H9 (cell line): ENCODE measurements around the gene LPAR3. TPM values are rescaled to one million over a fixed set of nuclear protein-coding genes. Genes with fewer than 3 reads are reported as not detected.

Experiments used
- DNase-seq: peaks from one replicate; pipeline ENCODE4 v3.0.0-alpha.2; 2017
- H2AFZ ChIP-seq: one replicate; pipeline ENCODE4 v1.6.1; 2013; ENCODE audit warnings: mild to moderate bottlenecking, low read length, control low read depth, moderate library complexity
- H2AK5ac ChIP-seq: 2 replicates; pipeline ENCODE4 v1.6.1; 2013; ENCODE audit warnings: low read length, control low read depth, mixed read lengths; ENCODE audit not compliant: insufficient read length
- H2BK120ac ChIP-seq: one replicate; pipeline ENCODE4 v1.6.1; 2013; ENCODE audit warnings: low read depth, mild to moderate bottlenecking, low read length, control low read depth, inconsistent platforms; ENCODE audit not compliant: poor library complexity, severe bottlenecking
- H2BK12ac ChIP-seq: 2 replicates; pipeline ENCODE4 v1.6.1; 2013; ENCODE audit warnings: low read length, control low read depth, mixed read lengths, low read depth; ENCODE audit not compliant: insufficient read length
- H2BK15ac ChIP-seq: 2 replicates; pipeline ENCODE4 v1.6.1; 2013; ENCODE audit warnings: low read depth, low read length, control low read depth
- H2BK20ac ChIP-seq: one replicate; pipeline ENCODE4 v1.6.1; 2013; ENCODE audit warnings: low read depth, mild to moderate bottlenecking, low read length, control low read depth, inconsistent platforms; ENCODE audit not compliant: poor library complexity, severe bottlenecking
- H2BK5ac ChIP-seq: 2 replicates; pipeline ENCODE4 v1.6.1; 2013; ENCODE audit warnings: low read length, control low read depth, mixed read lengths; ENCODE audit not compliant: insufficient read length
- H3K14ac ChIP-seq: 2 replicates; pipeline ENCODE4 v1.6.1; 2013; ENCODE audit warnings: low read length, control low read depth; ENCODE audit not compliant: insufficient read depth
- H3K18ac ChIP-seq: 2 replicates; pipeline ENCODE4 v1.6.1; 2013; ENCODE audit warnings: low read depth, mild to moderate bottlenecking, mixed read lengths, low read length, control low read depth; ENCODE audit not compliant: insufficient read length
- H3K23ac ChIP-seq: 2 replicates; pipeline ENCODE4 v1.6.1; 2013; ENCODE audit warnings: low read length, control low read depth, mixed read lengths, low read depth; ENCODE audit not compliant: insufficient read length
- H3K23me2 ChIP-seq: 2 replicates; pipeline ENCODE4 v1.6.1; 2013; ENCODE audit warnings: low read depth, mild to moderate bottlenecking, mixed read lengths, low read length, control low read depth; ENCODE audit not compliant: insufficient read length, poor library complexity, severe bottlenecking
- H3K27ac ChIP-seq: 2 replicates; pipeline ENCODE4 v1.5.1; 2013; ENCODE audit warnings: low read length, control low read depth, mixed read lengths, low read depth; ENCODE audit not compliant: insufficient read length
- H3K27me3 ChIP-seq: 2 replicates; pipeline ENCODE4 v1.6.1; 2013; ENCODE audit warnings: low read length, control low read depth, inconsistent platforms; ENCODE audit not compliant: insufficient read depth
- H3K4ac ChIP-seq: 2 replicates; pipeline ENCODE4 v1.6.1; 2013; ENCODE audit warnings: low read depth, mild to moderate bottlenecking, control low read depth, inconsistent platforms, low read length, moderate library complexity
- H3K4me1 ChIP-seq: 2 replicates; pipeline ENCODE4 v1.6.1; 2013; ENCODE audit warnings: low read length, control low read depth, inconsistent platforms; ENCODE audit not compliant: insufficient read depth
- H3K4me2 ChIP-seq: 2 replicates; pipeline ENCODE4 v1.6.1; 2013; ENCODE audit warnings: low read length, control low read depth, mixed read lengths; ENCODE audit not compliant: insufficient read length, insufficient read depth
- H3K56ac ChIP-seq: 2 replicates; pipeline ENCODE4 v1.6.1; 2013; ENCODE audit warnings: low read depth, mild to moderate bottlenecking, mixed read lengths, low read length, control low read depth; ENCODE audit not compliant: insufficient read length
- H3K79me1 ChIP-seq: 2 replicates; pipeline ENCODE4 v1.6.1; 2013; ENCODE audit warnings: low read depth, mild to moderate bottlenecking, moderate library complexity, low read length, control low read depth, inconsistent platforms; ENCODE audit not compliant: insufficient read depth, poor library complexity, severe bottlenecking
- H3K79me2 ChIP-seq: 2 replicates; pipeline ENCODE4 v1.6.1; 2013; ENCODE audit warnings: low read length, control low read depth, inconsistent platforms; ENCODE audit not compliant: insufficient read depth
- H3K9ac ChIP-seq: 2 replicates; pipeline ENCODE4 v1.6.1; 2013; ENCODE audit warnings: low read length, control low read depth, mixed read lengths; ENCODE audit not compliant: insufficient read length; ENCODE audit errors: extremely low read depth
- H3K9me3 ChIP-seq: one replicate; pipeline ENCODE4 v1.6.1; 2013; ENCODE audit warnings: low read depth, low read length, inconsistent platforms; ENCODE audit not compliant: control insufficient read depth
- H3T11ph ChIP-seq: one replicate; pipeline ENCODE4 v1.6.1; 2013; ENCODE audit warnings: mild to moderate bottlenecking, low read length, control low read depth, inconsistent platforms
- H4K20me1 ChIP-seq: one replicate; pipeline ENCODE4 v1.6.1; 2013; ENCODE audit not compliant: control insufficient read depth, insufficient read length, insufficient read depth
- H4K5ac ChIP-seq: 2 replicates; pipeline ENCODE4 v1.6.1; 2013; ENCODE audit warnings: low read depth, mild to moderate bottlenecking, mixed read lengths, low read length, control low read depth; ENCODE audit not compliant: insufficient read length
- H4K8ac ChIP-seq: replicated peaks from 2 replicates; pipeline ENCODE4 v1.6.1; 2013; ENCODE audit warnings: low read length, control low read depth, mixed read lengths, low read depth; ENCODE audit not compliant: insufficient read length
- H4K91ac ChIP-seq: 2 replicates; pipeline ENCODE4 v1.6.1; 2013; ENCODE audit warnings: low read depth, mild to moderate bottlenecking, moderate library complexity, mixed read lengths, low read length, control low read depth; ENCODE audit not compliant: insufficient read length
- H3K27ac Mint-ChIP-seq, 3 experiments: 2 replicates in 2 of 3; 3 replicates in 1 of 3; pipeline ENCODE4 v1.8.0; 2020 to 2021; ENCODE audit warnings: mixed read lengths in 3 of 3, mild to moderate bottlenecking in 1 of 3, moderate library complexity in 1 of 3
- H3K27me3 Mint-ChIP-seq: 2 replicates; pipeline ENCODE4 v1.8.0; 2021; ENCODE audit warnings: low read depth, mild to moderate bottlenecking, moderate library complexity, mixed read lengths
- H3K36me3 Mint-ChIP-seq, 3 experiments: 2 replicates in 2 of 3; 3 replicates in 1 of 3; pipeline ENCODE4 v1.8.0; 2020 to 2021; ENCODE audit warnings: low read depth in 3 of 3, mixed read lengths in 3 of 3; ENCODE audit not compliant: insufficient read depth in 1 of 3
- H3K4me1 Mint-ChIP-seq, 2 experiments: 2 replicates each; pipeline ENCODE4 v1.8.0; 2020; ENCODE audit warnings: mixed read lengths in 2 of 2
- H3K4me3 Mint-ChIP-seq, 2 experiments: 2 replicates in 1 of 2; 3 replicates in 1 of 2; pipeline ENCODE4 v1.8.0; 2020 to 2021; ENCODE audit warnings: mild to moderate bottlenecking in 2 of 2, mixed read lengths in 2 of 2, moderate library complexity in 1 of 2
- H3K9me3 Mint-ChIP-seq, 2 experiments: 2 replicates in 1 of 2; 3 replicates in 1 of 2; pipeline ENCODE4 v1.8.0; 2020; ENCODE audit warnings: mild to moderate bottlenecking in 2 of 2, mixed read lengths in 2 of 2, moderate library complexity in 1 of 2
- CTCF ChIP-seq: fragments of 200-600 bp; sonication (generic); conservative IDR thresholded peaks from 3 replicates; pipeline ENCODE4 v1.8.0; 2021; ENCODE audit warnings: antibody characterized with exemption, mild to moderate bottlenecking
- total RNA-seq: library from RNA; stranded (reverse); gene quantifications from 2 replicates; pipeline ENCODE4 v1.2.1, GENCODE V29; 2021

LPAR3 gene
- total RNA-seq, 1 experiment from 2014 or later, result 3.0 TPM

- Histone ChIP-seq H3K27ac (no peak overlapping the region), H4K8ac (no peak overlapping the region), H2BK20ac (no peak overlapping the region), H3K56ac (no peak overlapping the region), H2BK15ac (no peak overlapping the region), H2AFZ (no peak overlapping the region), H3K27me3 (no peaks in the 10 kb centered on the region), H3K4me1 (no peaks in the 10 kb centered on the region), H3T11ph (no peak overlapping the region), H3K14ac (no peak overlapping the region), H3K23ac (no peak overlapping the region), H2BK12ac (no peak overlapping the region), H3K79me1 (no peaks in the 10 kb centered on the region), H3K4me2 (no peak overlapping the region), H3K9me3 (no peaks in the 10 kb centered on the region), H2BK5ac (no peak overlapping the region), H3K79me2 (no peaks in the 10 kb centered on the region), H3K18ac (no peak overlapping the region), H3K9ac (no peak overlapping the region), H3K23me2 (no peaks in the 10 kb centered on the region), H2AK5ac (no peak overlapping the region), H4K91ac (no peak overlapping the region), H4K20me1 (no peaks in the 10 kb centered on the region), H3K4ac (no peak overlapping the region), H2BK120ac (no peak overlapping the region), H4K5ac (no peak overlapping the region)
- H3K9me3 Mint-ChIP-seq, result no peaks in the 10 kb centered on the region
- no peak overlapping the region; a peak in 1 of 7 replicates for H3K27ac Mint-ChIP-seq
- H3K27me3 Mint-ChIP-seq, result no peaks in the 10 kb centered on the region
- H3K4me1 Mint-ChIP-seq, result peaks cover 4 to 6% of the 10 kb centered on the region in 2 experiments; a peak in 3 of 4 replicates
- no peak for TF ChIP-seq CTCF
- no peak for DNase-seq
- H3K36me3 Mint-ChIP-seq, result no peaks in the 10 kb centered on the region; a peak in 1 of 7 replicates
- H3K4me3 Mint-ChIP-seq, result no peak overlapping the region
Measured at GRCh38 chr1:84844094-84844493, 48.9 kb downstream of the LPAR3 start.
